Tibial nerve (tissue), 4 donors: ENCODE measurements around the gene LRRC74B. TPM values are rescaled to one million over a fixed set of nuclear protein-coding genes. Genes with fewer than 3 reads are reported as not detected.
"Not testable (repeated sequence)": the region's sequence is repeated elsewhere in the genome, so short reads cannot be mapped to it uniquely, and the experiment has no call there.

Experiments used
- DNase-seq, 2 donors: peaks; one replicate each; pipeline ENCODE4 v3.0.0-alpha.2; 2019; ENCODE audit warnings: low spot score in 2 of 2
- H3K27ac ChIP-seq, 4 donors: fragments of 200-600 bp; sonication (generic) in 3 of 4; one replicate each; pipeline ENCODE4 v1.5.1; 2017 to 2019; ENCODE audit warnings: mild to moderate bottlenecking in 1 of 4
- H3K27me3 ChIP-seq, 2 donors: fragments of 200-600 bp; sonication (generic) in 1 of 2; one replicate each; pipeline versions ENCODE4 v1.5.1 to v1.6.0; 2017 to 2019
- H3K36me3 ChIP-seq, 3 donors: fragments of 200-600 bp; sonication (generic); one replicate each; pipeline ENCODE4 v1.5.1; 2018 to 2019
- H3K4me1 ChIP-seq, 4 donors: fragments of 200-600 bp; sonication (generic) in 3 of 4; one replicate each; pipeline ENCODE4 v1.5.1; 2017 to 2019
- H3K4me3 ChIP-seq, 4 donors: fragments of 200-600 bp; sonication (generic) in 3 of 4; one replicate each; pipeline ENCODE4 v1.5.1; 2017 to 2019; ENCODE audit warnings: mild to moderate bottlenecking in 1 of 4, moderate library complexity in 1 of 4
- H3K9me3 ChIP-seq, 4 donors: fragments of 200-600 bp; sonication (generic) in 3 of 4; one replicate each; pipeline ENCODE4 v1.5.1; 2017 to 2019
- EP300 ChIP-seq, 2 donors: sonication (generic); formaldehyde crosslinking; IDR thresholded peaks; one replicate each; pipeline ENCODE4 v1.6.1; 2017; ENCODE audit warnings: antibody characterized with exemption in 2 of 2, mild to moderate bottlenecking in 1 of 2
- POLR2A ChIP-seq, 2 donors: fragments of 450-650 bp; IDR thresholded peaks; one replicate each; pipeline ENCODE4 v1.6.1; 2017; ENCODE audit warnings: antibody characterized with exemption in 2 of 2, mild to moderate bottlenecking in 2 of 2, moderate library complexity in 2 of 2
- WGBS, 2 donors: methylation state at CpG; one replicate each; pipeline ENCODE4 v1.1.5; 2018; 5-methylcytosine and 5-hydroxymethylcytosine counted together
- total RNA-seq, 4 donors: library from RNA; depleted of rRNA; stranded (reverse); fragments of >200 nt; gene quantifications; one replicate each; pipeline ENCODE4 v1.1.0, GENCODE V29; 2016
- TF ChIP-seq, protein P1 (sequence below), 5 experiments: fragments of 200-600 bp in 3 of 5; fragments of 450-650 bp in 2 of 5; sonication (generic) in 3 of 5; IDR thresholded peaks; one replicate each; pipeline ENCODE4 v1.5.1; 2016 to 2019; ENCODE audit warnings: antibody characterized with exemption in 5 of 5, mild to moderate bottlenecking in 3 of 5, moderate library complexity in 2 of 5

The LRRC74B gene
- total RNA-seq, 4 donors from 2014 or later = 0.39 TPM; not detected in 3

DNA sequence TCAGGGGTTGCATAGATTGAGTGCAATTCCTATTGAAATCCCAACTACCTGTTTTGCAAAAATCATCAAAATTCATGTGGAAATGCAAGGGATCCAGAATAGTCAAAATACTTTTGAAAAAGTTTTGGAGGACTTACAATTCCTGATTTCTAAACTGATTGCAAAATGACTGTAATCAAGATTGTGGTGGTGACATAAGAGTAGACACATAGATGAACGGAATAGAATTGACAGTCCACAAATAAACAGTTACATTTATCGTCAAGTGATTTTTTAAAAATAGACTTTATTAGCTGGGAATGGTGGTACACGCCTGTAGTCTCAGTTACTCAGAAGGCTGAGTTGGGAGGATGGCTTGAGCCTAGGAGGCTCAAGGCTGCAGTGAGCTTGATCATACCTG lies 10.8 kb upstream of the LRRC74B start:
- Histone ChIP-seq H3K4me3 (no peak overlapping the region), H3K4me1 (peaks cover 0 to 31% (median 9%) of the 10 kb centered on the region in 4 donors), H3K27ac (no peak overlapping the region), H3K9me3 (no peaks in the 10 kb centered on the region), H3K27me3 (peaks cover 0 to 30% of the 10 kb centered on the region in 2 donors), H3K36me3 (no peaks in the 10 kb centered on the region)
- 84 to 88% methylated on average over 3 of the region's 3 CpGs for WGBS, 2 donors
- TF ChIP-seq, protein P1, sequence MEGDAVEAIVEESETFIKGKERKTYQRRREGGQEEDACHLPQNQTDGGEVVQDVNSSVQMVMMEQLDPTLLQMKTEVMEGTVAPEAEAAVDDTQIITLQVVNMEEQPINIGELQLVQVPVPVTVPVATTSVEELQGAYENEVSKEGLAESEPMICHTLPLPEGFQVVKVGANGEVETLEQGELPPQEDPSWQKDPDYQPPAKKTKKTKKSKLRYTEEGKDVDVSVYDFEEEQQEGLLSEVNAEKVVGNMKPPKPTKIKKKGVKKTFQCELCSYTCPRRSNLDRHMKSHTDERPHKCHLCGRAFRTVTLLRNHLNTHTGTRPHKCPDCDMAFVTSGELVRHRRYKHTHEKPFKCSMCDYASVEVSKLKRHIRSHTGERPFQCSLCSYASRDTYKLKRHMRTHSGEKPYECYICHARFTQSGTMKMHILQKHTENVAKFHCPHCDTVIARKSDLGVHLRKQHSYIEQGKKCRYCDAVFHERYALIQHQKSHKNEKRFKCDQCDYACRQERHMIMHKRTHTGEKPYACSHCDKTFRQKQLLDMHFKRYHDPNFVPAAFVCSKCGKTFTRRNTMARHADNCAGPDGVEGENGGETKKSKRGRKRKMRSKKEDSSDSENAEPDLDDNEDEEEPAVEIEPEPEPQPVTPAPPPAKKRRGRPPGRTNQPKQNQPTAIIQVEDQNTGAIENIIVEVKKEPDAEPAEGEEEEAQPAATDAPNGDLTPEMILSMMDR (IDR thresholded peaks at IDR 0.05) = no peak
- TF ChIP-seq POLR2A (IDR thresholded peaks at IDR 0.05) (no peak), EP300 (IDR thresholded peaks at IDR 0.05) (no peak)
- no peak for DNase-seq

DNA sequence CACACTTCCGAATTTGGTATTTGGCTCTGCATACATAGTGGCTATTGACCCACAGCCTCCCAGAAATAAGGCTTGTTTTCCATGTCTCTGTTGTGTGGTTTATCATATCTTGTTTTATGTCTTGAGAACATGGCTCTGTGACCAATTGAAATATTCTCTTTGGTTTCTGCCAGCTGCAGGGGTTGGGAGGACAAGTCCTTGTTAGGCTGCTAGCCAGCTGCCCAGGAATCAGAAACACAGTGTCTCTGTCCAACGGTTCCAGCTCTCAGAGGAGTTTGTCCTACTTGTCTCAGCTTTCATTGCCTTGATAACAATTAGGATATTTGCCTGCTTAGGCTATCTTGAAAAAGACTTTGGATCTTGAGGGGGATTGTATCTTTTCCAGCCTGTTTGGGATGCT lies 7.3 kb upstream of the LRRC74B start:
- Histone ChIP-seq H3K27ac (peak overlapping the region in 2 of 4 donors; percentile 3 to 22), H3K27me3 (no peaks in the 10 kb centered on the region), H3K4me3 (no peak overlapping the region), H3K36me3 (no peaks in the 10 kb centered on the region), H3K9me3 (no peaks in the 10 kb centered on the region), H3K4me1 (peaks cover 0 to 13% (median 0%) of the 10 kb centered on the region in 4 donors)
- WGBS, 2 donors = 25 to 29% methylated on average over 2 of the region's 2 CpGs
- no peak for DNase-seq
- TF ChIP-seq POLR2A (IDR thresholded peaks at IDR 0.05) (no peak), EP300 (IDR thresholded peaks at IDR 0.05) (no peak)

DNA sequence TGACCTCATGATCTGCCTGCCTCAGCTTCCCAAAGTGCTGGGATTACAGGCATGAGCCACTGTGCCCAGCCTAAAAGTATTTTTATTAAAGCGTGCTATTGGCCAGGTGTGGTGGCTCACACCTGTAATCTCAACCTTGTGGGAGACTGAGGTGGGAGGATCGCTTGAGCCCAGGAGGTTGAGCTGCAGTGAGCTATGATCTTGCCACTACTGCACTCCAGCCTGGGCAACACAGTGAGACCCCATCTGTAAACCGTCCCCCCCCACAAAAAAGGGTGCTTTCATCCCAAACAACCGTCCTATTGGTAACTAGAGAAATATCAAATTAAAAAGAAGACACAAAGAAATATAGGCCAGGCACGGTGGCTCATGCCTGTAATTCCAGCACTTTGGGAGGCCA lies 6.6 kb upstream of the LRRC74B start:
- H3K36me3 ChIP-seq, H3K27ac ChIP-seq, H3K27me3 ChIP-seq, H3K9me3 ChIP-seq, H3K4me3 ChIP-seq, DNase-seq: not testable (repeated sequence)
- H3K4me1 ChIP-seq = peaks cover 0 to 13% (median 0%) of the 10 kb centered on the region in 4 donors
- 74 to 88% methylated on average over 5 of the region's 5 CpGs for WGBS, 2 donors

DNA sequence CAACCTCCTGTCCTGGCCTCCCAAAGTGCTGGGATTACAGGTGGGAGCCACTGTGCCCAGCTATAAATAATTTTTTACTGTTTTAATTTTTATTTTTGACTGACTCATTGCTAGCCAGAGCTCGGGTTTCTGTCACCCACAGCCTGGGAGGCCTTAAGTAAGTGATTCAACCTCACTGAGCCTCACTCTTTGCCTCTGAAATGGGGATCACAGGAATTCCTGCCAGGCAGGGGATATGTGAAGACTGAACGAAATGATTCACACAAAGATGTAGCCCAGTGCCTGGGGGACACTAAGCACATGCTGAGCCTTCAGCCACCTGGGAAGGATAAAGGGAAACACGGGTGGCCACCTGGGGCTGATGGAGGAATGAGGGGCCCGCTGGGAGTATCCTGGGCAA lies 3.8 kb upstream of the LRRC74B start:
- no peak for DNase-seq
- no peak for TF ChIP-seq EP300 (IDR thresholded peaks at IDR 0.05)
- TF ChIP-seq POLR2A (IDR thresholded peaks at IDR 0.05) = no peak
- TF ChIP-seq, protein P1 (IDR thresholded peaks at IDR 0.05) = no peak
- Histone ChIP-seq H3K9me3 (no peaks in the 10 kb centered on the region), H3K4me1 (peaks cover 0 to 34% (median 11%) of the 10 kb centered on the region in 4 donors), H3K27me3 (no peaks in the 10 kb centered on the region), H3K27ac (no peak overlapping the region), H3K36me3 (no peaks in the 10 kb centered on the region), H3K4me3 (no peak overlapping the region)
- WGBS, 2 donors = 68 to 73% methylated on average over 4 of the region's 4 CpGs

DNA sequence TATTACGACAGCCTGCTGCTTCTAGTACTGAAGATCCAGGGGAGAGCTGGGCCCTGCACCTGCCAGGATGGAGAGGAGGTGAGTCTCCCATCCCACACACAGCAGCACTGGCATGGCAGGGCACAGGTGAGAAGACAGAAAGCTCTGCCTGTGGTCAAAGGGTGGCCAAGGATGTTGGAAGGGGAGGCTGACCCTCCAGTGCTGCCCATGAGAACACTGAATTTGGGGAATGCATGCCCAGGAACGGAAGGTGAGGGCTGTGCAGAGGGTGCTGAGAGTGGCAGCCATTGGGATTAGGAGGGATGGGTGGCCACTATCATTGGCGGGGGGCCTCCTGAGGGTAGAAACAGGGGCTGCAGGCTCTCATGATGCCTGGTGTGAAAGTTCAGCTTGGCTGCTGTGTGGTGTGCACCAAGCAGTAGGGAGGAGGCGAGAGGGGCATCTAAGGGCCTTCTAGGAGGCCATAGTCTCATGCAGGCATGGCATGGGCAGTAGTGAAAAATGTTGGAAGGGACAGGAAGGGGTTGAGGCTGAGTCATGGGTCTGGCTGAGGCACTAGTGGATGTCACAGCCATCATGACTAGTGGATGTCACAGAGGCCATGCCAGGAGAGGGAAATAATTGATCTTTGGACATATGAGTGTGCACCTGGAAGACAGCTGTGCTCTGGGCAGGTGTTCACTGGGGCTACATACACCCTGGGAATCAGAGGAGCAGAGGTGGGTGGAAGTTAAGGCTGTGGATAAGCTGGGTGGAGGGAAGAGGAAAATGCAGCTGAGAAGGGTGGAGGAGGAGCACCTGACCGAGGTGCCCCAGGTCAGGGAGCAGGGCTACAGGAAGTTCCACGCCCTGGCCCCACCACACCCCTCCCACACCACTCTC lies 2.5 kb upstream of the LRRC74B start:
- no peaks in the 10 kb centered on the region for H3K9me3 ChIP-seq
- H3K27ac ChIP-seq = no peak overlapping the region
- no peak overlapping the region for H3K4me3 ChIP-seq
- DNase-seq = no peak
- peaks cover 0 to 24% (median 11%) of the 10 kb centered on the region in 4 donors for H3K4me1 ChIP-seq
- no peaks in the 10 kb centered on the region for H3K36me3 ChIP-seq
- no peak for TF ChIP-seq EP300 (IDR thresholded peaks at IDR 0.05)
- H3K27me3 ChIP-seq = no peaks in the 10 kb centered on the region
- 81 to 84% methylated on average over 6 of the region's 6 CpGs for WGBS, 2 donors

DNA sequence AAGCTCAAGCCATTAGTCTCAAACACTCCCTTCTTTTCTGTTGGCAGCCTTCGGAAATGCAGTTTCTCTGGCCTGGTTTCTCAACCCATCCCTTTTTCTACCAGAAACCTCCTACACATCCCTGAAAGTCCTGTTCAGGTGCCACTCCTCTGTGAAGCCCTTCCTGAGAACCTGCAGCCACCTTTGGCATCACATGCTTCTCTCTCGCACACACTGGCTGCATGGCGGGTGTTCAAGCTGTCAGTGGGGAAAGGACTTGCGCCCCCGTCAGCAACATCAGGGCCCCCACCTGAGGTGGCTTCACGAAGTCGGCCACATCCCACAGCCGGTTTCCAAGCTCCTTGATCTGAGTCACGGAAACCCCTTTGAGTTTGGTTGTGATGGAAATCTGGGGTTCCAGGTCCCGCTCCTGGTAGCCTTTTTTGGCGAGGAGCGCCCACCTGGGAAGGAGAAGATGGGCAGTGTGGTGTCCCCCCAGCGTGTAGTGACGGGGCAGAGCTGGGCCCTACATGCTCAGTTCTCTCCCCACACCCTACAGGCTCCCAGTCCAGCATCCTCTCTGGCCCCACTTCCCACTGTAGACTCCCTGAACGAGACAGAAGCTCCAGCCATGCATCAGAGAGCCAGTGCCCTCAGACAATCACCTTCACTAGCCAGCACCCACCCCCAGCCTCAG lies 1.7 kb upstream of the LRRC74B start:
- Histone ChIP-seq H3K9me3 (no peaks in the 10 kb centered on the region), H3K4me3 (no peak overlapping the region), H3K4me1 (peaks cover 0 to 21% (median 11%) of the 10 kb centered on the region in 4 donors), H3K27ac (no peak overlapping the region), H3K36me3 (no peaks in the 10 kb centered on the region), H3K27me3 (no peaks in the 10 kb centered on the region)
- 88 to 94% methylated on average over 15 of the region's 15 CpGs for WGBS, 2 donors
- TF ChIP-seq, protein P1 (IDR thresholded peaks at IDR 0.05) = no peak
- TF ChIP-seq POLR2A (IDR thresholded peaks at IDR 0.05) (no peak), EP300 (IDR thresholded peaks at IDR 0.05) (no peak)
- DNase-seq = no peak
